Measurements from ENCODE around the gene RXRA. TPM values are rescaled to one million over a fixed set of nuclear protein-coding genes. Genes with fewer than 3 reads are reported as not detected.

Gene RXRA
- total RNA-seq, 1 donor from 2014 or later: 163 TPM

GRCh38 chr9:134363450-134363849, 37.2 kb downstream of the RXRA start:
- ATAC-seq (peak; percentile 27), DNase-seq (ENCODE audit: low spot score) (peak; percentile 84)

- ATAC-seq: peak; percentile 47
- peak; percentile 88 for DNase-seq (ENCODE audit: low spot score)
Measured at GRCh38 chr9:134364391-134365114, 38.3 kb downstream of the RXRA start.

- ATAC-seq (no peak), DNase-seq (ENCODE audit: low spot score) (no peak)
Measured at GRCh38 chr9:134365115-134365596, 38.9 kb downstream of the RXRA start.

- DNase-seq (ENCODE audit: low spot score): peak; percentile 86
- ATAC-seq: peak; percentile 54
Measured at GRCh38 chr9:134365791-134366222, 39.6 kb downstream of the RXRA start.

- peak; percentile 57 for ATAC-seq
- peak; percentile 95 for DNase-seq (ENCODE audit: low spot score)
Measured at GRCh38 chr9:134366223-134367031, 40.2 kb downstream of the RXRA start.

GRCh38 chr9:134367061-134367460, 40.8 kb downstream of the RXRA start:
- DNase-seq (ENCODE audit: low spot score): no peak
- no peak for ATAC-seq

GRCh38 chr9:134367791-134368490, 41.7 kb downstream of the RXRA start:
- ATAC-seq: no peak
- DNase-seq (ENCODE audit: low spot score): no peak

- ATAC-seq (no peak), DNase-seq (ENCODE audit: low spot score) (no peak)
Measured at GRCh38 chr9:134368571-134368970, 42.3 kb downstream of the RXRA start.

GRCh38 chr9:134369416-134370212, 43.4 kb downstream of the RXRA start:
- ATAC-seq: peak; percentile 1

GRCh38 chr9:134370213-134370492, 43.9 kb downstream of the RXRA start:
- DNase-seq (ENCODE audit: low spot score) (peak; percentile 83), ATAC-seq (peak; percentile 42)

More at GRCh38 chr9:134369416-134370212, 43.4 kb downstream of the RXRA start:
- no peak for DNase-seq (ENCODE audit: low spot score)

GRCh38 chr9:134370638-134371037, 44.4 kb downstream of the RXRA start:
- DNase-seq (ENCODE audit: low spot score) (no peak), ATAC-seq (no peak)

GRCh38 chr9:134371731-134372130, 45.5 kb downstream of the RXRA start:
- DNase-seq (ENCODE audit: low spot score) (peak; percentile 96), ATAC-seq (peak; percentile 28)

- ATAC-seq (no peak), DNase-seq (ENCODE audit: low spot score) (peak; percentile 75)
Measured at GRCh38 chr9:134372581-134373267, 46.5 kb downstream of the RXRA start.

GRCh38 chr9:134373269-134373668, 47.0 kb downstream of the RXRA start:
- ATAC-seq (no peak), DNase-seq (ENCODE audit: low spot score) (no peak)

GRCh38 chr9:134373953-134374300, 47.7 kb downstream of the RXRA start:
- peak; percentile 76 for DNase-seq (ENCODE audit: low spot score)
- no peak for ATAC-seq

GRCh38 chr9:134374301-134375010, 48.2 kb downstream of the RXRA start:
- ATAC-seq (peak; percentile 20), DNase-seq (ENCODE audit: low spot score) (peak; percentile 84)

GRCh38 chr9:134375011-134375390, 48.7 kb downstream of the RXRA start:
- DNase-seq (ENCODE audit: low spot score) (peak; percentile 86), ATAC-seq (peak; percentile 5)

- peak; percentile 86 for DNase-seq (ENCODE audit: low spot score)
- peak; percentile 14 for ATAC-seq
Measured at GRCh38 chr9:134375430-134376385, 49.5 kb downstream of the RXRA start.
